H1 (cell line): Measurements from ENCODE around the gene WAC. TPM values are rescaled to one million over a fixed set of nuclear protein-coding genes. Genes with fewer than 3 reads are reported as not detected.

Experiments used
- CTCF ChIA-PET: fragments of 300-600 bp; sonication (Branson Sonifier 250); formaldehyde crosslinking; loops from one replicate; lab custom pipeline; 2021; ENCODE audit not compliant: partially characterized antibody; lab: Charles Lee
- POLR2A ChIA-PET: fragments of 300-600 bp; sonication (Branson Sonifier 250); formaldehyde crosslinking; loops from one replicate; lab custom pipeline; 2021; ENCODE audit warnings: inconsistent platforms; ENCODE audit not compliant: partially characterized antibody; lab: Charles Lee
- DNase-seq, 2 experiments: peaks; one replicate each; pipeline versions ENCODE4 v3.0.0 to v3.0.0-alpha.2; 2010 to 2022; ENCODE audit warnings: low spot score in 2 of 2, low read depth in 1 of 2, mixed read lengths in 1 of 2
- FAIRE-seq: peaks from 2 replicates; lab custom pipeline; 2011; peaks lifted over from hg19 to GRCh38; lab: Jason Lieb, UNC
- H2AFZ ChIP-seq: 2 replicates; pipeline ENCODE4 v1.8.1; 2012; ENCODE audit warnings: low read length, inconsistent platforms
- H2AK5ac ChIP-seq: 2 replicates; pipeline ENCODE4 v1.6.1; 2013; ENCODE audit warnings: low read depth, low read length
- H2BK120ac ChIP-seq: replicated peaks from 2 replicates; pipeline ENCODE3; 2013; ENCODE audit warnings: low read depth, low read length, inconsistent platforms
- H2BK12ac ChIP-seq: 2 replicates; pipeline ENCODE4 v1.6.1; 2013; ENCODE audit warnings: low read depth, low read length
- H2BK15ac ChIP-seq: 2 replicates; pipeline ENCODE4 v1.6.1; 2013; ENCODE audit warnings: low read length
- H2BK20ac ChIP-seq: 2 replicates; pipeline ENCODE4 v1.6.1; 2013; ENCODE audit warnings: low read length
- H2BK5ac ChIP-seq: 2 replicates; pipeline ENCODE4 v1.6.1; 2013; ENCODE audit warnings: low read depth, low read length
- H3K14ac ChIP-seq: 2 replicates; pipeline ENCODE4 v1.6.1; 2013; ENCODE audit warnings: inconsistent platforms; ENCODE audit not compliant: insufficient read length
- H3K18ac ChIP-seq: 2 replicates; pipeline ENCODE4 v1.6.1; 2013; ENCODE audit warnings: low read length; ENCODE audit errors: extremely low read depth
- H3K23ac ChIP-seq: 2 replicates; pipeline ENCODE4 v1.6.1; 2013; ENCODE audit warnings: inconsistent platforms; ENCODE audit not compliant: insufficient read length
- H3K23me2 ChIP-seq: 2 replicates; pipeline ENCODE4 v1.6.1; 2013; ENCODE audit warnings: low read depth, low read length
- H3K27ac ChIP-seq: 2 replicates; pipeline ENCODE4 v1.6.1; 2011; ENCODE audit warnings: low read depth, low read length, inconsistent platforms
- H3K27me3 ChIP-seq, 4 experiments: replicated peaks in 1 of 4; 1 replicate in 1 of 4; 2 replicates in 3 of 4; pipeline versions ENCODE4 v1.6.1 to v1.8.1; 2011 to 2013; ENCODE audit warnings: low read length in 3 of 4, mild to moderate bottlenecking in 3 of 4, inconsistent platforms in 2 of 4, mixed read lengths in 2 of 4, moderate library complexity in 1 of 4; ENCODE audit not compliant: control insufficient read depth in 3 of 4, insufficient read depth in 3 of 4; ENCODE audit errors: extremely low read depth in 1 of 4
- H3K36me3 ChIP-seq, 4 experiments: 2 replicates each; pipeline versions ENCODE4 v1.6.1 to v1.8.1; 2011 to 2013; ENCODE audit warnings: mild to moderate bottlenecking in 4 of 4, low read length in 3 of 4, moderate library complexity in 2 of 4, control low read depth in 1 of 4, inconsistent platforms in 1 of 4; ENCODE audit not compliant: insufficient read depth in 4 of 4, control insufficient read depth in 2 of 4
- H3K4ac ChIP-seq: replicated peaks from 2 replicates; pipeline ENCODE3; 2013; ENCODE audit warnings: low read length, low read depth, mixed read lengths, inconsistent platforms; ENCODE audit not compliant: insufficient read length
- H3K4me1 ChIP-seq, 4 experiments: replicated peaks in 1 of 4; 1 replicate in 1 of 4; 2 replicates in 3 of 4; pipeline versions ENCODE4 v1.6.1 to v1.8.1; 2011 to 2013; ENCODE audit warnings: low read length in 3 of 4, inconsistent platforms in 2 of 4, mixed read lengths in 1 of 4; ENCODE audit not compliant: insufficient read depth in 4 of 4, control insufficient read depth in 3 of 4
- H3K4me2 ChIP-seq, 2 experiments: 2 replicates each; pipeline versions ENCODE4 v1.6.1 to v1.8.1; 2011 to 2013; ENCODE audit warnings: low read depth in 2 of 2, low read length in 2 of 2, control low read depth in 1 of 2, inconsistent platforms in 1 of 2, mild to moderate bottlenecking in 1 of 2; ENCODE audit not compliant: insufficient read depth in 1 of 2
- H3K4me3 ChIP-seq, 4 experiments: fragments of 200-600, 300-600 bp in 1 of 4; sonication (generic), shearing (Covaris generic), sonication (Bioruptor Twin) in 1 of 4; 2 replicates each; pipeline versions ENCODE4 v1.5.1 to v1.8.1; 2011 to 2016; ENCODE audit warnings: low read length in 4 of 4, low read depth in 3 of 4, control low read depth in 2 of 4, inconsistent platforms in 2 of 4, mild to moderate bottlenecking in 2 of 4, mixed read lengths in 1 of 4, moderate library complexity in 1 of 4; ENCODE audit not compliant: insufficient read depth in 2 of 4; ENCODE audit errors: extremely low read depth in 1 of 4
- H3K56ac ChIP-seq: replicated peaks from 2 replicates; pipeline ENCODE3; 2013; ENCODE audit warnings: low read depth, mild to moderate bottlenecking, mixed read lengths, low read length, inconsistent platforms; ENCODE audit not compliant: insufficient read length
- H3K79me1 ChIP-seq: 2 replicates; pipeline ENCODE4 v1.6.1; 2013; ENCODE audit warnings: low read depth, low read length, control low read depth
- H3K79me2 ChIP-seq, 2 experiments: 2 replicates each; pipeline versions ENCODE4 v1.6.1 to v1.8.1; 2012 to 2013; ENCODE audit warnings: low read length in 2 of 2, mild to moderate bottlenecking in 2 of 2, inconsistent platforms in 1 of 2; ENCODE audit not compliant: insufficient read depth in 2 of 2, control insufficient read depth in 1 of 2
- H3K9ac ChIP-seq, 4 experiments: replicated peaks in 1 of 4; 1 replicate in 1 of 4; 2 replicates in 3 of 4; pipeline versions ENCODE4 v1.6.1 to v1.8.1; 2011 to 2013; ENCODE audit warnings: low read depth in 3 of 4, low read length in 3 of 4, control low read depth in 2 of 4, mild to moderate bottlenecking in 2 of 4, moderate library complexity in 2 of 4, inconsistent platforms in 1 of 4; ENCODE audit errors: extremely low read depth in 1 of 4
- H3K9me3 ChIP-seq, 2 experiments: 2 replicates each; pipeline versions ENCODE4 v1.6.1 to v1.8.1; 2012 to 2013; ENCODE audit warnings: mild to moderate bottlenecking in 2 of 2, moderate library complexity in 2 of 2, control low read depth in 1 of 2, inconsistent platforms in 1 of 2, low read depth in 1 of 2, low read length in 1 of 2, mixed read lengths in 1 of 2; ENCODE audit not compliant: insufficient read depth in 2 of 2
- H4K20me1 ChIP-seq, 2 experiments: replicated peaks in 1 of 2; 2 replicates each; pipeline versions ENCODE3 to v1.8.1; 2011 to 2013; ENCODE audit warnings: inconsistent platforms in 2 of 2, low read length in 2 of 2, mild to moderate bottlenecking in 1 of 2; ENCODE audit not compliant: insufficient read depth in 2 of 2, control insufficient read depth in 1 of 2
- H4K5ac ChIP-seq: 2 replicates; pipeline ENCODE4 v1.6.1; 2013; ENCODE audit warnings: low read length, low read depth, mixed read lengths, inconsistent platforms; ENCODE audit not compliant: insufficient read length
- H4K8ac ChIP-seq: 2 replicates; pipeline ENCODE4 v1.8.0; 2013; ENCODE audit warnings: mild to moderate bottlenecking, moderate library complexity, low read length, inconsistent platforms; ENCODE audit not compliant: insufficient read depth; ENCODE audit errors: extremely low read depth
- H4K91ac ChIP-seq: replicated peaks from 2 replicates; pipeline ENCODE3; 2013; ENCODE audit warnings: low read length, mixed read lengths, inconsistent platforms; ENCODE audit not compliant: insufficient read length
- PHF8 ChIP-seq: fragments of 200-600 bp; sonication (generic); conservative IDR thresholded peaks from 2 replicates; pipeline ENCODE4 v1.7.1; 2012; ENCODE audit warnings: low read depth, mild to moderate bottlenecking, inconsistent platforms, low read length, moderate library complexity
- WGBS, 2 experiments: shearing (Covaris generic) in 1 of 2; methylation state at CpG; one replicate each; pipeline versions ENCODE4 v1.1.6 to v1.1.7; 2013 to 2015; ENCODE audit warnings: low lambda C conversion rate in 2 of 2, mixed read lengths in 2 of 2, inconsistent platforms in 1 of 2, low coverage in 1 of 2, missing lambda C conversion rate in 1 of 2; ENCODE audit not compliant: insufficient replicate concordance in 2 of 2, insufficient coverage in 1 of 2, insufficient read length in 1 of 2; ENCODE audit errors: extremely low coverage in 1 of 2, missing lambda C conversion rate in 1 of 2; 5-methylcytosine and 5-hydroxymethylcytosine counted together
- polyA plus RNA-seq, 7 experiments: library from polyadenylated mRNA; depleted of rRNA in 3 of 7; stranded (reverse) in 5 of 7; unstranded in 2 of 7; fragments of >200 nt in 5 of 7; fragments of 200-250 nt in 2 of 7; gene quantifications; 1 replicate in 5 of 7; 2 replicates in 1 of 7; 4 replicates in 1 of 7; pipeline versions ENCODE4 v1.2.1 to v1.2.3, GENCODE V29; 2011 to 2013; ENCODE audit warnings: missing spikeins in 2 of 7, mixed read lengths in 2 of 7
- total RNA-seq: library from RNA; stranded (reverse); fragmentation: NEBNext Ultra II Directional; extraction: Animal tissue kit (Norgen Biotek cat#: 25700); gene quantifications from 2 replicates; pipeline ENCODE4 v1.2.1, GENCODE V29; 2021

WAC gene
- total and polyA plus RNA-seq, 2 of the 8 experiments (the other 6 are each of a cell fraction or from before 2014, with no cell fraction given), result 72.9 to 128 TPM

- Histone ChIP-seq H2BK5ac (no peak overlapping the region), H4K5ac (no peak overlapping the region), H3K23ac (no peak overlapping the region), H3K27ac (no peak overlapping the region), H4K8ac (no peak overlapping the region), H3K36me3 (no peaks in the 10 kb centered on the region), H3K4me3 (no peak overlapping the region), H3K14ac (no peak overlapping the region), H3K56ac (no peak overlapping the region), H2BK20ac (no peak overlapping the region), H2BK15ac (no peak overlapping the region), H2AK5ac (no peak overlapping the region), H4K91ac (no peak overlapping the region), H3K18ac (no peak overlapping the region), H3K9me3 (no peaks in the 10 kb centered on the region), H3K27me3 (no peaks in the 10 kb centered on the region), H3K9ac (no peak overlapping the region), H3K4me2 (no peak overlapping the region), H3K23me2 (no peaks in the 10 kb centered on the region), H3K79me2 (no peaks in the 10 kb centered on the region), H4K20me1 (no peaks in the 10 kb centered on the region), H3K4me1 (no peaks in the 10 kb centered on the region), H3K79me1 (no peaks in the 10 kb centered on the region), H2BK12ac (no peak overlapping the region), H2AFZ (no peak overlapping the region), H2BK120ac (no peak overlapping the region), H3K4ac (no peak overlapping the region)
- no peak for DNase-seq
- CTCF ChIA-PET, result no interaction called here
- 92% methylated on average over 4 of the region's 4 CpGs; no CpG with 5 or more reads in 1 of the 2 experiments for WGBS, 2 experiments
- POLR2A ChIA-PET, result no interaction called here
- no peak for FAIRE-seq
- no peak for TF ChIP-seq PHF8
Observed at GRCh38 chr10:28505359-28505959, 27.5 kb upstream of the WAC start.
